Osteoblast (primary cell): ENCODE measurements around the gene PLD4. TPM values are rescaled to one million over a fixed set of nuclear protein-coding genes. Genes with fewer than 3 reads are reported as not detected.

ENCODE experiments used
- DNase-seq: peaks from one replicate; pipeline ENCODE4 v3.0.0; 2011; ENCODE audit warnings: low spot score, mixed read lengths; ENCODE audit not compliant: insufficient read length; ENCODE audit errors: missing footprints
- H2AFZ ChIP-seq: 2 replicates; pipeline ENCODE4 v1.6.0; 2011; ENCODE audit warnings: mild to moderate bottlenecking, low read length
- H3K27ac ChIP-seq: 2 replicates; pipeline ENCODE4 v1.5.1; 2011; ENCODE audit warnings: mild to moderate bottlenecking, low read depth, low read length, moderate library complexity
- H3K27me3 ChIP-seq: 2 replicates; pipeline ENCODE4 v1.6.0; 2012; ENCODE audit warnings: mild to moderate bottlenecking, control low read depth, inconsistent platforms, low read length, moderate library complexity; ENCODE audit not compliant: insufficient read depth
- H3K36me3 ChIP-seq: 2 replicates; pipeline ENCODE4 v1.5.1; 2011; ENCODE audit warnings: mild to moderate bottlenecking, low read length, control low read depth, moderate library complexity; ENCODE audit not compliant: insufficient read depth
- H3K4me1 ChIP-seq: 2 replicates; pipeline ENCODE4 v1.5.1; 2011; ENCODE audit warnings: mild to moderate bottlenecking, low read length, control low read depth, moderate library complexity; ENCODE audit not compliant: insufficient read depth
- H3K4me2 ChIP-seq: 2 replicates; pipeline ENCODE4 v1.6.0; 2011; ENCODE audit warnings: mild to moderate bottlenecking, low read length; ENCODE audit not compliant: insufficient read depth
- H3K4me3 ChIP-seq: fragments of 200-600 bp; sonication (generic); 3 replicates; pipeline ENCODE4 v1.5.1; 2012; ENCODE audit warnings: mild to moderate bottlenecking, low read length, inconsistent platforms; ENCODE audit not compliant: insufficient read depth
- H3K79me2 ChIP-seq: 2 replicates; pipeline ENCODE4 v1.6.0; 2012; ENCODE audit warnings: mild to moderate bottlenecking, low read length, control low read depth, inconsistent platforms; ENCODE audit not compliant: insufficient read depth
- H3K9me3 ChIP-seq: 2 replicates; pipeline ENCODE4 v1.5.1; 2011; ENCODE audit warnings: low read depth, low read length, control low read depth
- H4K20me1 ChIP-seq: 2 replicates; pipeline ENCODE4 v1.6.0; 2012; ENCODE audit warnings: mild to moderate bottlenecking, low read length, control low read depth; ENCODE audit not compliant: insufficient read depth
- CTCF ChIP-seq: IDR thresholded peaks from 2 replicates; pipeline ENCODE4 v1.5.1; 2011; ENCODE audit warnings: mild to moderate bottlenecking, low read depth, low read length, moderate library complexity; ENCODE audit errors: extremely low read depth
- total RNA-seq: library from RNA; depleted of rRNA; stranded (reverse); fragments of >200 nt; gene quantifications from 2 replicates; pipeline ENCODE4 v1.2.3, GENCODE V29; 2012

Gene PLD4
- total RNA-seq, 1 donor = not detected

DNA sequence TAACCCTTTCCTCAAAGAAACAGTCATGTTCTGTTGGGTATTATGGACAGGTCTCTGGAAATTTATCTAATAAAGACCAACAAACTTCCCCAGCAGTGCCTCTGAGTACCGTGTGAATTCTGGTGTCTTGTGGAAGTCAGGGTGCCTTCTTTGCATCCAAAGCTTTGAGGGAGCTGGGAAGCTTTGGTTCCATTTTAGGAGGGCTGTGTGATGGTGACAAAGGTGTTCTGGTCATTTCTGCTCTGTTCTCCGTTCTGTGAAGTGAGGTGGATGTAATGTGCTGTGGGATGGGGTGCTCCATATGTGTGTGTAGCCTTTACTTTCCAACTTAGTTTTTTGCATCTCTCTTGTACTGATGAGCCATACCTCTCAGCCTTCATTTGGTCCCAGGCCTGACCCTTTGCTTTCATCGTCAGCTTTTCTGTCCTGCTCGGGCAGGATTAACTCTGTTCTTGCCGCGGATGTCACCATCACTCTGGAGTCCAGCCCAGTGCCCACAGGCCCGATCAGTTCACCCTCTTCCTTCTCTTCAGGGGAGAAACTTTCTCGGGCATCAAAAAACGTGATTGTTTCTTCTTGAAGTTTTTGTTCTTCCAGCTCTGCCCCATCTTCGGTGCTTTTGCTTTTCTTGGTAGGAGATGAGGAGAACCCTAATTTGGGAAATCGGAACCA lies 13.2 kb downstream of the PLD4 start:
- Histone ChIP-seq H3K9me3 (no peaks in the 10 kb centered on the region), H3K27ac (no peak overlapping the region), H4K20me1 (no peaks in the 10 kb centered on the region), H3K4me1 (no peaks in the 10 kb centered on the region), H3K4me2 (no peak overlapping the region), H3K27me3 (peaks cover 20% of the 10 kb centered on the region), H3K79me2 (no peaks in the 10 kb centered on the region), H3K4me3 (no peak overlapping the region), H3K36me3 (no peaks in the 10 kb centered on the region), H2AFZ (no peak overlapping the region)
- no peak for TF ChIP-seq CTCF
- peak; percentile 50 for DNase-seq

GRCh38 chr14:104938436-104938835 lies 13.8 kb downstream of the PLD4 start:
- H3K79me2 ChIP-seq = no peaks in the 10 kb centered on the region
- DNase-seq = no peak
- no peak for TF ChIP-seq CTCF

DNA sequence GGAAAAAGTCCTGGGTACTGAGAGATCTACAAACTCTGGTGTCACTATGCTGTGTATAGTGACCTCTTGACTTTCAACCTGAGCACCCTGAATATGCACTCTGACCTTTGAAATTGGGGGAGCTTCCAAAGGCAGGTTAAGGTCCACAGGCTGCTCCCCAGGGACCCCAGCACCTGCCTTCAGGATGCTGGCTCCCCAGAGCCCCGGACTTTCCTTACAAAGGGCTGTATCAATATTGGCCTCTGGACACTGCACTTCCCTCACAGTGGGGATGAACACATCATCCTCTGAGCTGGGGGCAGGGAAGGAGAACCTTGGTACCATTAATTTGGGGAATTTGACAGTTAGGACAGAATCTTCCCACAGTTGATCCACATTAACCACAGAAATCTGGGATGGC lies 14.3 kb downstream of the PLD4 start:
- H4K20me1 ChIP-seq = no peaks in the 10 kb centered on the region
- no peaks in the 10 kb centered on the region for H3K4me1 ChIP-seq
- H3K36me3 ChIP-seq = no peaks in the 10 kb centered on the region
- DNase-seq = peak; percentile 66
- no peak overlapping the region for H3K4me3 ChIP-seq
- H3K27me3 ChIP-seq = peaks cover 17% of the 10 kb centered on the region
- no peaks in the 10 kb centered on the region for H3K9me3 ChIP-seq
- no peak overlapping the region for H3K4me2 ChIP-seq
- H3K79me2 ChIP-seq = no peaks in the 10 kb centered on the region
- no peak for TF ChIP-seq CTCF
- no peak overlapping the region for H3K27ac ChIP-seq
- no peak overlapping the region for H2AFZ ChIP-seq

More at GRCh38 chr14:104938436-104938835, 13.8 kb downstream of the PLD4 start:
- Histone ChIP-seq H4K20me1 (no peaks in the 10 kb centered on the region), H3K4me2 (no peak overlapping the region), H3K9me3 (no peaks in the 10 kb centered on the region), H3K4me3 (no peak overlapping the region), H3K27ac (no peak overlapping the region), H3K27me3 (peaks cover 17% of the 10 kb centered on the region), H3K36me3 (no peaks in the 10 kb centered on the region), H3K4me1 (no peaks in the 10 kb centered on the region), H2AFZ (no peak overlapping the region)

- DNase-seq = peak; percentile 51
- no peak overlapping the region for H3K4me2 ChIP-seq
- H2AFZ ChIP-seq = no peak overlapping the region
- no peak overlapping the region for H3K4me3 ChIP-seq
- no peaks in the 10 kb centered on the region for H4K20me1 ChIP-seq
- H3K79me2 ChIP-seq = no peaks in the 10 kb centered on the region
- TF ChIP-seq CTCF = no peak
- peaks cover 10% of the 10 kb centered on the region for H3K27me3 ChIP-seq
- no peak overlapping the region for H3K27ac ChIP-seq
- H3K4me1 ChIP-seq = no peaks in the 10 kb centered on the region
- no peaks in the 10 kb centered on the region for H3K36me3 ChIP-seq
- H3K9me3 ChIP-seq = no peaks in the 10 kb centered on the region
Measured at GRCh38 chr14:104939666-104940410, 15.2 kb downstream of the PLD4 start.
